KOPT-K1 (cell line): ENCODE data around the gene DNAJC17.

Experiments
- H3K27ac ChIP-seq: fragments of 200-600 bp; sonication (generic); 2 replicates; pipeline ENCODE4 v1.5.1; 2016; ENCODE audit warnings: antibody characterized with exemption, mild to moderate bottlenecking, low read depth, low read length; ENCODE audit not compliant: poor library complexity, severe bottlenecking
- H3K36me3 ChIP-seq: fragments of 200-600 bp; sonication (generic); 2 replicates; pipeline ENCODE4 v1.5.1; 2017; ENCODE audit warnings: antibody characterized with exemption, mild to moderate bottlenecking, low read length, moderate library complexity; ENCODE audit not compliant: insufficient read depth
- H3K9me3 ChIP-seq: fragments of 200-600 bp; sonication (generic); 2 replicates; pipeline ENCODE4 v1.5.1; 2017; ENCODE audit warnings: antibody characterized with exemption, low read length, mild to moderate bottlenecking; ENCODE audit not compliant: insufficient read depth, poor library complexity, severe bottlenecking

DNAJC17 gene

DNA sequence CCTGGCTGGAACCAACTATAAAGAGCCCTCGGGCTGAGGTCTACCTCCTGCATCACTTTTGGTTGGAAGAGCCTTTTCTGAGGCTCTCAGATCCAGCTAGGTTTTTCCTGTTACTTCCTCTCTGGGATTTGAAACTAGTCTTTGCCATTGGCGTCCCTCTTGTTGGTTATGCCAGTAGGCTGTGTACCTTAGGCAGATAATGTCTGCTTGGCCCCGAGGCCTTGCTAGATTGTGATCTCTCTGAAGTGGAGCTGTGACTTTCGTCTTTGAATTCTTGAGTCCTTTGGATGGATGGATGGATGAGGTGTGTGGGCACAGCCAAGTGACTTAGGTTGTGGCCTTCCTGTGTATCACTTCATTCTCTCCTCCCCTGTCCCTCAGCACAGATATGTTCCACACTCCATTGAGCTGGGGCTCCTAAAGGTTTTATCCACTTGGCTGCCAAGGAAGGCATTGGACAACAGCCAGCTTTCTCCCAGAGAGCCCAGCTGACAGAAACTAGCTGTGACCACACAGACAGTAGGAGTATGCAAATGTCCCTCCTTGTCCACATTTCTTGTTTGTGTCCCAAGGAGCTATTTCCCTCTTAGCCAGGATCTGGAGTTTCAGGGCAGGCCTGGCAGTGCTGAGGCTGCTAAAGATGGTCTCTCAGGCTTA, 7.9 kb upstream of the DNAJC17 start:
- Histone ChIP-seq H3K27ac (no peak overlapping the region), H3K9me3 (no peaks in the 10 kb centered on the region), H3K36me3 (peaks cover 40% of the 10 kb centered on the region; the same call in 1 of the 2 replicates)

DNA sequence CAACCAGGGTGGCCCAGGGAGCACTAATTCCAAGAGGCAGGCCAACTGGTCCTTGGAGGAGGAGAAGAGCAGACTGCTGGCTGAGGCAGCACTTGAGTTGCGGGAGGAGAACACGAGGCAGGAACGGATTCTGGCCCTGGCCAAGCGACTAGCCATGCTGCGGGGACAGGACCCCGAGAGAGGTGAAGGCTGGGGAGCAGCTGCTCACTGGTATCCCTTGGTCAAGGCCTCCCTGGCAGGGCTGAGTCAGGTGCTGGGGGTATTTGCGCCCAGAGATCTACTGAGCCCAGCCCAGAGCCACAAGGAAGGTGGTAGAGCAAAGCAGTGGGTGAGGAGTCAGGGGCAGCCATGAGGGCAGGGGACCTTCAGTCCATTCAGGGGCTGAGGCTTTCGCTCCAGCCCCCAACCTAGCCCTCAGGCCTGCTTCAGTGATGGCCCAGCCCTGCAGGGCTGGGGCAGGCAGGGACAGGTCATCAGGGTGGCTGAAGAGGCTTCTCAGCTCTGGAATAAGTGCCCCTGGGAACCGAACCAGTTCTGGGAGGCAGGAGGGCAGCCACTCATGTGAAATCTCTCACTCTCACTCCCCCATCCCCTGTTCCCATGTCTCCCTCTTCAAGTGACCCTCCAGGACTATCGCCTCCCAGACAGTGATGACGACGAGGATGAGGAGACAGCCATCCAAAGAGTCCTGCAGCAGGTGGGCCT, 5.6 kb upstream of the DNAJC17 start:
- Histone ChIP-seq H3K9me3 (no peaks in the 10 kb centered on the region), H3K27ac (no peak overlapping the region), H3K36me3 (peaks cover 48% of the 10 kb centered on the region; the same call in 1 of the 2 replicates)

- H3K27ac ChIP-seq = no peak overlapping the region
- H3K36me3 ChIP-seq = peaks cover 42% of the 10 kb centered on the region; the same call in 1 of the 2 replicates
- H3K9me3 ChIP-seq = no peaks in the 10 kb centered on the region
Observed at GRCh38 chr15:40808861-40809450, 1.7 kb upstream of the DNAJC17 start.

DNA sequence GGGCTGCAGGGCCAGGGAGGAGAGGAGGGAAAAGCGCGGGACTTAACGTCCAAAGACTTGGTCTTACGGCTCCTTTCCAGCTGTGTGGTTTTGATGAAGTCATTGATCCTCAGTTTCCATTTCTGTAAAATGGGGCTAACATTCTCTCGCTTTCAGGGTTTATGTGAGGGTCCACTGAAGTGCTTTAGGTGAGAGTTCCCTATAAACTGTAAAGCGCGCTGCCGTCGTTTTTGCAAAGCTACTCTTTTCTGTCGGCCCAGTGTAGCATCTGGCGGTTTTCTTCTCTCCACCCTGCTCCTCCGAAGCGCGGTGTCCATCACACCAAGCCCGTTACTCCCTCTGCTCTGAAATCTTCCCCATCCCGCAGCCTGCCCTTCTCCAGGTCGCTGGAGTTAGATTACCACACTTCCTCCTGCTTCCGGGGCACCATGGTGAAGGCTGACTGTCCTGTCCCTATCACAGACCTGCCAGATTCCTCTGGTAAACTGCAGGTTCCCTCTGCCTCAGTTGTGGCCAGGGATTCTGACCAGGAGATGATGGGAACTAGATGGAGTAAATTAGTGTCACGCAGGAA, 702 bp upstream of the DNAJC17 start:
- no peaks in the 10 kb centered on the region for H3K9me3 ChIP-seq
- H3K27ac ChIP-seq = peak overlapping the region; percentile 92
- peaks cover 36% of the 10 kb centered on the region; the same call in 1 of the 2 replicates for H3K36me3 ChIP-seq

- Histone ChIP-seq H3K36me3 (peaks cover 27% of the 10 kb centered on the region; the same call in 1 of the 2 replicates), H3K9me3 (no peaks in the 10 kb centered on the region), H3K27ac (peak overlapping the region; percentile 92)
Observed at GRCh38 chr15:40806672-40807027, 623 bp downstream of the DNAJC17 start.

DNA sequence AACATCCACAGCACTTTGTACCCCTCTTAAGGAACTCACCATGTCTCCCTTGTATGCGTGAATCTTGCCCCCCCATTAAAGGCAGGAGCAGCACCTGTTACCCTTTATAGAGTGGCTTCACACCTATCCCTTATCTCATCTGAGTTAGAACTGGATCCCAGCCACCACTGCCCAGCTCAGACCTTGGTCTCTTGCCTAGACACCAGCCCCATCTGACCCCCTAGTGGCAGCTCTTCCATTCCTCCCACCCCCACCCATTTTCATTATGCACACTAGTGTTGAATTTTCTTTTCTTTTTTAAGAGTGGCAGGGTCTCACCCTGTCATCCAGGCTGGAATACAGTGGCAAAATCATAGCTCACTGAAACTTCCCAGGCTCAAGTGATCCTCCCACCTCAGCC, 3.6 kb downstream of the DNAJC17 start:
- no peaks in the 10 kb centered on the region for H3K9me3 ChIP-seq
- 0 out of 2 replicates have a peak, but pooled peaks cover 9% of the 10 kb centered on the region for H3K36me3 ChIP-seq
- H3K27ac ChIP-seq = no peak overlapping the region

DNA sequence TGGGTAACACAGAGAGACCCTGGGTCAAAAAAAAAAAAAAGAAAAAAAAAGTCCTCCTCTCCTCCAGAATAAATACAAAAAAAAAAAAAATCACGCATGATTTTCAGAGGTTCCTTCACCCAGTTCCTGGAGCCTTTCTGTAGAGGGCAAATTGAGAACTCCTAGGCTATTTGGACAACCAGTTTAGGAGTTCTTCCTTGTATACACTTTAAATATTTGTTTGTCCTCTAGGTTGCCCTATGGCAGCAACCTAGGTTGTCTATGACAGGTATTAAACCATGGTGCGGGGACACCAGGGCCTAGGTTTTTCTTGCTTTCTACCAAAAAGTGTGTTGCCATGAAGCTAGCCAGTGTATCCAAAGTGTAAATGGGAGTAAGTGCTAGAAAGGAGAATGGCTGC, 4.2 kb downstream of the DNAJC17 start:
- H3K9me3 ChIP-seq = no peaks in the 10 kb centered on the region
- H3K27ac ChIP-seq = no peak overlapping the region
- 0 out of 2 replicates have a peak, but pooled peaks cover 9% of the 10 kb centered on the region for H3K36me3 ChIP-seq

DNA sequence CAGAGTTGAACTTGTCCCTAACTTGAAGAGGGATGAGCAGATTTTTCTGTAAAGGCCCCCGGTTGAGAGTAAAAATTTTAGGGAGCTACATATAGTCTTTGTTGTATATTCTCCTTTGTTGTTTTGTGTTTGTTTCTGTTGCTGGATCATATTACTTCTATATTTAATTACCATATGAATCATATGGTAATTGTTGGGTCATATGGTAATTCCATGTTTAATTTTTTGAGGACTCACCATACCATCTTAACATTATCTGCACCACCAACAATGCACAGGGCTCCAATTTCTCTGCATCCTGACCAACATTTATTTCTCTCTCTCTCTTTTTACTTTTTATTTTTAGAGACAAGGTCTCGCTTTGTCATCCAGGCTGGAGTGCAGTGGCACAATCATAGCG, 7.8 kb downstream of the DNAJC17 start:
- 0 out of 2 replicates have a peak, but pooled peaks cover 9% of the 10 kb centered on the region for H3K36me3 ChIP-seq
- H3K27ac ChIP-seq = no peak overlapping the region
- no peaks in the 10 kb centered on the region for H3K9me3 ChIP-seq

GRCh38 chr15:40796512-40796911, 10.8 kb downstream of the DNAJC17 start:
- Histone ChIP-seq H3K27ac (no peak overlapping the region), H3K9me3 (no peaks in the 10 kb centered on the region)

DNA sequence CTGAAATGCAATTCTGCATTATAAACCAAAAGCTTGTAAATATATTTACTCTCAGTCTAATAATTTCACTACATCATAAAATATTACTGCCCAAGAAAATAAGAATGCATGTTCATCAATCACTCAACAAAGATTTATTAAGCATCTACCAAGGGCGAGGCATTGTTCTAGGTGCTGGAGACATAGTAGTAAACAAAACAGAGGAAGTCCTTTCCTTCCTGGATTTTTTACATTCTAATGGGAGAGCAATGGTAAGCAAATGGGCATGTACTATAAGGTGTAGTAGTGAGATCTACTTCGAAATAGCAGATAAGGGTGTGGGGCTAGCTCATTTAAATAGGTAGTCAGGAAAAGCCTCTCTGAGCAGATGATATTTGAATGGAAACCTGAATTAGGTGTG, 11.2 kb downstream of the DNAJC17 start:
- no peaks in the 10 kb centered on the region for H3K9me3 ChIP-seq
- 0 out of 2 replicates have a peak, but pooled peaks cover 5% of the 10 kb centered on the region for H3K36me3 ChIP-seq
- H3K27ac ChIP-seq = no peak overlapping the region

More at GRCh38 chr15:40796512-40796911, 10.8 kb downstream of the DNAJC17 start:
- 0 out of 2 replicates have a peak, but pooled peaks cover 5% of the 10 kb centered on the region for H3K36me3 ChIP-seq

- no peaks in the 10 kb centered on the region for H3K36me3 ChIP-seq
- H3K27ac ChIP-seq = no peak overlapping the region
- no peaks in the 10 kb centered on the region for H3K9me3 ChIP-seq
Observed at GRCh38 chr15:40793216-40793989, 13.9 kb downstream of the DNAJC17 start.

DNA sequence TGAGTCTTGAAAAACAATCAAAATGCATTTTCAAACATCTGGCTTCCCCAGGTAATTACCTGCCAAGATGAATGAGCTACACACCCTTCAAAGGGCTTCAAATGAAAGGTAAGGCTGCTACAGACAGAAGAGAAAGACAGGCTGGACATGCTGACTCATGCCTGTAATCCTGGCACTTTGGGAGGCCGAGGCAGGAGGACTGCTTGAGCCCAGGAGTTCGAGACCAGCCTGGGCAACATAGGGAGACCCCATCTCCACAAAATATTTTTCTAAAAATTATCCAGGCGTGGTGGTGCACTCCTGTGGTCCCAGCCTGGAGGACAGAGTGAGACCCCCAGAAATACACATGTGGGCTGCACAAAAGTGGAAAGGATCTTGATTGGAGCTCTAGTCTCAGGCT, 14.9 kb downstream of the DNAJC17 start:
- H3K36me3 ChIP-seq = no peaks in the 10 kb centered on the region
- no peaks in the 10 kb centered on the region for H3K9me3 ChIP-seq
- H3K27ac ChIP-seq = no peak overlapping the region

DNA sequence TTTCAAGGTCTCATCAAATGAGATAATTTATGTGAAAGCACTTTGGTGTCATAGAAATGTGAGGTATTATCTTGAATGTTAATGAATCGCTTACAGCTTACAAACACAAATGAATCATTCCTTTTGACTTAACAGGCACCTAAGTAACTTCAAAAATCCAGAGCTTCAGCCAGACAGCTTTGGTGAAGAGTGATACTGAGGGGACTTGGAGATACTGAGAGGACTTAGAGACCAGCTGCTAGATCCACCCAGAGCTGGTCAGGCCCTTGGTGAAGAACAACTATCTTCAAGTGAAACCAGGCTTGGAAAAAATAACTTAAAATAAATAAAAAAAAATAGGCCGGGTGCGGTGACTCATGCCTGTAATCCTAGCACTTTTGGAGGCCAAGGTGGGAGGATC, 16.6 kb downstream of the DNAJC17 start:
- Histone ChIP-seq H3K36me3 (no peaks in the 10 kb centered on the region), H3K27ac (no peak overlapping the region), H3K9me3 (no peaks in the 10 kb centered on the region)

- H3K27ac ChIP-seq = no peak overlapping the region
- H3K9me3 ChIP-seq = no peaks in the 10 kb centered on the region
- no peaks in the 10 kb centered on the region for H3K36me3 ChIP-seq
Observed at GRCh38 chr15:40789999-40790398, 17.3 kb downstream of the DNAJC17 start.
